Activated B cell treated with CpG ODN at 0.5 μM for 24 hours (primary cell): Measurements from ENCODE around the gene SWAP70. TPM values are rescaled to one million over a fixed set of nuclear protein-coding genes. Genes with fewer than 3 reads are reported as not detected.
A peak's percentile ranks its signal among the peaks of the same experiment; 100 is the strongest.

Experiments
- ATAC-seq: fragments of 200-7000 bp; cut with Tn5 transposase; one replicate; pipeline ENCODE4 v1.10.0; 2021; ENCODE audit warnings: low read depth, mild to moderate bottlenecking, moderate library complexity
- CTCF ChIA-PET: fragments of 350-600 bp; sonication (Branson Sonifier 250); formaldehyde crosslinking; loops from one replicate; lab custom pipeline; 2021; ENCODE audit warnings: antibody characterized with exemption; lab: Charles Lee
- POLR2A ChIA-PET: fragments of 350-600 bp; sonication (Branson Sonifier 250); formaldehyde crosslinking; loops from one replicate; lab custom pipeline; 2021; ENCODE audit warnings: antibody characterized with exemption; lab: Charles Lee
- DNase-seq: peaks from one replicate; pipeline ENCODE4 v3.0.0; 2022
- H3K27ac Mint-ChIP-seq: one replicate; pipeline ENCODE4 v1.8.0; 2020; ENCODE audit warnings: mixed read lengths
- H3K27me3 Mint-ChIP-seq: one replicate; pipeline ENCODE4 v1.8.0; 2021; ENCODE audit warnings: mixed read lengths
- H3K36me3 Mint-ChIP-seq: one replicate; pipeline ENCODE4 v1.8.0; 2021; ENCODE audit warnings: low read depth, mixed read lengths
- H3K4me1 Mint-ChIP-seq: one replicate; pipeline ENCODE4 v1.8.0; 2021; ENCODE audit warnings: mixed read lengths
- H3K4me3 Mint-ChIP-seq: one replicate; pipeline ENCODE4 v1.8.0; 2020; ENCODE audit warnings: mild to moderate bottlenecking, mixed read lengths
- H3K9me3 Mint-ChIP-seq: one replicate; pipeline ENCODE4 v1.8.0; 2020; ENCODE audit warnings: mixed read lengths
- intact Hi-C: fragments of 100-400 bp; cut with micrococcal nuclease; formaldehyde crosslinking; loops from one replicate; pipeline ENCODE4 v1.15.1; 2024
- total RNA-seq: library from RNA; stranded (reverse); gene quantifications from 2 replicates; pipeline ENCODE4 v1.2.3, GENCODE V29; 2022
- TF ChIP-seq, protein P1 (sequence below): fragments of 200-600 bp; IDR thresholded peaks from one replicate; pipeline ENCODE4 v1.8.0; 2022; ENCODE audit warnings: antibody characterized with exemption, mild to moderate bottlenecking

SWAP70 gene
- total RNA-seq, 1 donor from 2014 or later = 288 TPM

DNA sequence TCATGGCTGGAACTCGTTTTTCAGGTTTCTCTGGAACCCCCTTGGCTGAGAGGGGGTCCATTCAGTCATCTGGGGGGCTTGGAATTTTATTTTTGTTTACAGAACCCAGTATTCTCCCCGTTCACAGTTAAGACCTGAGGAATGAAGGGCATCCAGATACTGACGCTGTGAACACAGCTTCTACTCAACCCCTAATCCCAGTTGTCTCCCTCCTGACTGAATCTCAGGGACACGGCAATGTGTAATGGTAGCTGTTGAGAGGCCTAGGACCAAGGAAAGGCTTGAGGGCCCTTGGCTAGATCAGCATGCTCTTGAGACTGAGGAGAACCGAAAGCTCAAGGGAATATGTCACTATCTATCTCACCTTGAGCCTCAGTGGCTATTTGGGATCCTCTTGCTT lies 113.6 kb downstream of the SWAP70 start:
- intact Hi-C loops = no loop called here
- no peak overlapping the region for H3K27ac Mint-ChIP-seq
- TF ChIP-seq, protein P1, sequence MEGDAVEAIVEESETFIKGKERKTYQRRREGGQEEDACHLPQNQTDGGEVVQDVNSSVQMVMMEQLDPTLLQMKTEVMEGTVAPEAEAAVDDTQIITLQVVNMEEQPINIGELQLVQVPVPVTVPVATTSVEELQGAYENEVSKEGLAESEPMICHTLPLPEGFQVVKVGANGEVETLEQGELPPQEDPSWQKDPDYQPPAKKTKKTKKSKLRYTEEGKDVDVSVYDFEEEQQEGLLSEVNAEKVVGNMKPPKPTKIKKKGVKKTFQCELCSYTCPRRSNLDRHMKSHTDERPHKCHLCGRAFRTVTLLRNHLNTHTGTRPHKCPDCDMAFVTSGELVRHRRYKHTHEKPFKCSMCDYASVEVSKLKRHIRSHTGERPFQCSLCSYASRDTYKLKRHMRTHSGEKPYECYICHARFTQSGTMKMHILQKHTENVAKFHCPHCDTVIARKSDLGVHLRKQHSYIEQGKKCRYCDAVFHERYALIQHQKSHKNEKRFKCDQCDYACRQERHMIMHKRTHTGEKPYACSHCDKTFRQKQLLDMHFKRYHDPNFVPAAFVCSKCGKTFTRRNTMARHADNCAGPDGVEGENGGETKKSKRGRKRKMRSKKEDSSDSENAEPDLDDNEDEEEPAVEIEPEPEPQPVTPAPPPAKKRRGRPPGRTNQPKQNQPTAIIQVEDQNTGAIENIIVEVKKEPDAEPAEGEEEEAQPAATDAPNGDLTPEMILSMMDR = no peak
- H3K4me3 Mint-ChIP-seq = no peak overlapping the region
- ChIA-PET POLR2A (interaction anchor here (0.7 kb wide), 1 partner anchor 186 kb away, joined by 3 read pairs; no protein-coding TSS in a partner anchor), CTCF (no interaction called here)
- DNase-seq (no peak), ATAC-seq (no peak)
- no peaks in the 10 kb centered on the region for H3K27me3 Mint-ChIP-seq
- peaks cover 27% of the 10 kb centered on the region for H3K36me3 Mint-ChIP-seq
- H3K4me1 Mint-ChIP-seq = no peaks in the 10 kb centered on the region
- H3K9me3 Mint-ChIP-seq = no peaks in the 10 kb centered on the region

DNA sequence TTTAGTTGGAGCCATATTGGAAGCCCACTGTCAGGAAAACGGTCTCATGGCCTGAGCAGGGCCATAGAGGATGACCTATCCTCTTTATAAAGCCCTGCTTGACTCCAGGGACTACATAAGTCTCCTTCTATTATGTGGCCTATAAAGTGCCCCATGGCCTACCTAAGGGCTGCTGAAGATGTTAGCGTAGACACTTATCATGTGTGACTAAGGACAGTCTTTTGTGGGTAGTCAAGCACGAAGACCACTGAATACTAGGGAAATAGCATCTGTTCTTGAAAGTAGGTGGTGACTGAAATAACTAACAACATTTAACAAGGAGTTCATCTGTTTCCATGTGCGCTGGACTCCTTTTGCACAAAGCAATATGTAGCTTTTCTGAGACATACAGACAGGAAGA lies 117.1 kb downstream of the SWAP70 start:
- no peaks in the 10 kb centered on the region for H3K27me3 Mint-ChIP-seq
- DNase-seq (no peak), ATAC-seq (no peak)
- intact Hi-C loops = no loop called here
- no peaks in the 10 kb centered on the region for H3K4me1 Mint-ChIP-seq
- TF ChIP-seq, protein P1 = no peak
- peaks cover 36% of the 10 kb centered on the region for H3K36me3 Mint-ChIP-seq
- no peak overlapping the region for H3K4me3 Mint-ChIP-seq
- ChIA-PET POLR2A (interaction anchor here (0.5 kb wide), 1 partner anchor 464 kb away, joined by 8 read pairs; no protein-coding TSS in a partner anchor), CTCF (no interaction called here)
- no peak overlapping the region for H3K27ac Mint-ChIP-seq
- no peaks in the 10 kb centered on the region for H3K9me3 Mint-ChIP-seq

DNA sequence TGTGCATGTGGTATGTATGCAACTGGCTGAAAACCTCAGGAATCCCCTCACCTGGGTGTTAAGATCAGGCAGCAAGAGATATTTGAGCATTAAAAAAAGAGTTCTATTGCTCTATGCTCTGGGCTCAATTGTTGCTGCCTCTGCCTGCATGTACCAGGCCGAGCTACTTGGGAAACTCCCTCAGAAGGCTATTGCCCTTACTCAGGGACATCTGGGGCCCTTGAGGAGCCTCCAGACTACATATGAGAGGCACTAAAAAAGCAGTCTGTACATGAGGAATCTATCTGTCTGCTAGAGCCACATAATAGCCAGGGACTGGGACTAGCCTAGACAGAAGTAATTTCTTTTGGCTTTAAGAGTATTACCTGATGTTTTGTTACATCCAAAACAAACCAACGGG lies 120.1 kb downstream of the SWAP70 start:
- Mint-ChIP-seq H3K4me1 (peaks cover 19% of the 10 kb centered on the region), H3K27ac (peak overlapping the region; percentile 41), H3K4me3 (no peak overlapping the region), H3K27me3 (no peaks in the 10 kb centered on the region), H3K36me3 (peaks cover 39% of the 10 kb centered on the region), H3K9me3 (no peaks in the 10 kb centered on the region)
- CTCF ChIA-PET = no interaction called here
- no peak for ATAC-seq
- POLR2A ChIA-PET = no interaction called here
- TF ChIP-seq, protein P1 = no peak
- intact Hi-C loops = no loop called here
- no peak for DNase-seq

DNA sequence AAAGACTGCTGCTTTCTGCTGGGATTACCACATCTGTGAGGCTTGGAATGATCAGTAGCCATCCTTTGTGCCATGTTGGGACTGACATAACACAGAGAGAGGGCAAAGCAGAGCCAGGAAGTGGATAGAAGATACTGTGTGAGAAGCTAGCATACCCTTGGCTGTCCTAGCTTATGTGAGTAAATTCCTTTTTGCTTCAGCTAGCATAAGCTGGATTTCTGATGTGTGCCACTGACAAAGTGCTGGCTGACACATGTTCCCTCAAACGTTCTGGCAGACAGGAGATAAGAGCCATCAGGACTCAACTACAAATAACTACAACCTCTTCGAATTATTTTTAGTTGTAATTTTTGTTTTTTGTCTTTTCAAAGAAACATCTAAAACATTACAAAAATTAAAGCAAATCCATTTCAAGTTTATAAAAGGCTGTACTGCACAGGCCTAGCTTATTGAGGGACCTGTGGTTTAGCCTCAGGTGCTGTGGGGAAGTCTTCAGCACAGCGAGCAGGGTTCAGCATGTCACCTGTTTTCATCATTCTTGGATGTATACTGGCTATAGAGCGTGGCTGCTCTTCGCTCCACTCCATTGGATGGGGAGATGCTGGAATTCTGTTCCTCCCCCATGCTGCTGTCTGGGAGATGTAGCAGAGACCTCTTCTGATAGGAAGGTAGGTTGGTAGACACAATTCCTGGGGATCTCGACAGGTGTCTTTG lies 120.9 kb downstream of the SWAP70 start:
- ChIA-PET CTCF (no interaction called here), POLR2A (no interaction called here)
- peaks cover 20% of the 10 kb centered on the region for H3K4me1 Mint-ChIP-seq
- no peak overlapping the region for H3K27ac Mint-ChIP-seq
- H3K9me3 Mint-ChIP-seq = no peaks in the 10 kb centered on the region
- H3K36me3 Mint-ChIP-seq = peaks cover 38% of the 10 kb centered on the region
- TF ChIP-seq, protein P1 = no peak
- H3K27me3 Mint-ChIP-seq = no peaks in the 10 kb centered on the region
- intact Hi-C loops = no loop called here
- ATAC-seq (no peak), DNase-seq (no peak)
- no peak overlapping the region for H3K4me3 Mint-ChIP-seq

- H3K4me3 Mint-ChIP-seq = no peak overlapping the region
- DNase-seq = no peak
- TF ChIP-seq, protein P1 = no peak
- intact Hi-C loops = no loop called here
- POLR2A ChIA-PET = interaction anchor here (0.7 to 1.2 kb wide), 2 partner anchors 28 to 186 kb away, joined by 3 to 6 read pairs; no protein-coding TSS in a partner anchor
- CTCF ChIA-PET = no interaction called here
- peak; percentile 76 for ATAC-seq
- peaks cover 25% of the 10 kb centered on the region for H3K36me3 Mint-ChIP-seq
- H3K27me3 Mint-ChIP-seq = no peaks in the 10 kb centered on the region
- H3K9me3 Mint-ChIP-seq = no peaks in the 10 kb centered on the region
- H3K4me1 Mint-ChIP-seq = peaks cover 20% of the 10 kb centered on the region
- H3K27ac Mint-ChIP-seq = peak overlapping the region; percentile 71
Measured at GRCh38 chr11:9787260-9787659, 123.4 kb downstream of the SWAP70 start.
